Stimulated activated CD8-positive, alpha-beta memory T cell treated with anti-CD3 and anti-CD28 coated beads, Interleukin-15, amount 100 ng/mL, for 1 hour (primary cell): ENCODE data around the gene SLC1A5.
"Not testable (repeated sequence)": the region's sequence is repeated elsewhere in the genome, so short reads cannot be mapped to it uniquely, and the experiment has no call there.

Source experiments
- DNase-seq: peaks from one replicate; pipeline ENCODE4 v3.0.0-alpha.2; 2020; ENCODE audit warnings: low read depth

SLC1A5 gene

GRCh38 chr19:46798713-46799112 lies 10.3 kb upstream of the SLC1A5 start:
- no peak for DNase-seq

GRCh38 chr19:46797881-46798280 lies 9.5 kb upstream of the SLC1A5 start:
- DNase-seq: no peak

- DNase-seq: no peak
These were observed 3.5 kb upstream of the SLC1A5 start for GRCh38 chr19:46791944-46792343.

- no peak for DNase-seq
These were observed 977 bp upstream of the SLC1A5 start for GRCh38 chr19:46789371-46789770.

GRCh38 chr19:46788968-46789338 lies 559 bp upstream of the SLC1A5 start:
- no peak for DNase-seq

- DNase-seq: no peak
These were observed 798 bp downstream of the SLC1A5 start for GRCh38 chr19:46787331-46788261.

- no peak for DNase-seq
These were observed 1.4 kb downstream of the SLC1A5 start for GRCh38 chr19:46787040-46787330.

- peak; percentile 75 for DNase-seq
These were observed 2.0 kb downstream of the SLC1A5 start for GRCh38 chr19:46786236-46787039.

- DNase-seq: no peak
These were observed 2.5 kb downstream of the SLC1A5 start for GRCh38 chr19:46785980-46786235.

- DNase-seq: no peak
These were observed 3.1 kb downstream of the SLC1A5 start for GRCh38 chr19:46785054-46785979.

- no peak for DNase-seq
These were observed 3.9 kb downstream of the SLC1A5 start for GRCh38 chr19:46784262-46785053.

GRCh38 chr19:46783670-46784069 lies 4.7 kb downstream of the SLC1A5 start:
- DNase-seq: no peak

GRCh38 chr19:46782355-46783019 lies 5.9 kb downstream of the SLC1A5 start:
- no peak for DNase-seq

- not testable (repeated sequence) for DNase-seq
These were observed 10.3 kb downstream of the SLC1A5 start for GRCh38 chr19:46777956-46778645.

GRCh38 chr19:46776927-46777911 lies 11.2 kb downstream of the SLC1A5 start:
- DNase-seq: no peak

GRCh38 chr19:46775642-46776258 lies 12.6 kb downstream of the SLC1A5 start:
- DNase-seq: no peak

GRCh38 chr19:46773018-46773399 lies 15.4 kb downstream of the SLC1A5 start:
- DNase-seq: no peak

GRCh38 chr19:46772170-46773017 lies 16.0 kb downstream of the SLC1A5 start:
- no peak for DNase-seq
